LNCAP (cell line): Measurements from ENCODE around the gene CHD9.

Experiments
- TF ChIP-seq, protein P1 (sequence below): fragments of 450-650 bp; IDR thresholded peaks from 2 replicates; pipeline ENCODE4 v1.5.1; 2017; ENCODE audit warnings: mild to moderate bottlenecking

The CHD9 gene

GRCh38 chr16:53372992-53373871, 318.4 kb downstream of the CHD9 start:
- TF ChIP-seq, protein P1, sequence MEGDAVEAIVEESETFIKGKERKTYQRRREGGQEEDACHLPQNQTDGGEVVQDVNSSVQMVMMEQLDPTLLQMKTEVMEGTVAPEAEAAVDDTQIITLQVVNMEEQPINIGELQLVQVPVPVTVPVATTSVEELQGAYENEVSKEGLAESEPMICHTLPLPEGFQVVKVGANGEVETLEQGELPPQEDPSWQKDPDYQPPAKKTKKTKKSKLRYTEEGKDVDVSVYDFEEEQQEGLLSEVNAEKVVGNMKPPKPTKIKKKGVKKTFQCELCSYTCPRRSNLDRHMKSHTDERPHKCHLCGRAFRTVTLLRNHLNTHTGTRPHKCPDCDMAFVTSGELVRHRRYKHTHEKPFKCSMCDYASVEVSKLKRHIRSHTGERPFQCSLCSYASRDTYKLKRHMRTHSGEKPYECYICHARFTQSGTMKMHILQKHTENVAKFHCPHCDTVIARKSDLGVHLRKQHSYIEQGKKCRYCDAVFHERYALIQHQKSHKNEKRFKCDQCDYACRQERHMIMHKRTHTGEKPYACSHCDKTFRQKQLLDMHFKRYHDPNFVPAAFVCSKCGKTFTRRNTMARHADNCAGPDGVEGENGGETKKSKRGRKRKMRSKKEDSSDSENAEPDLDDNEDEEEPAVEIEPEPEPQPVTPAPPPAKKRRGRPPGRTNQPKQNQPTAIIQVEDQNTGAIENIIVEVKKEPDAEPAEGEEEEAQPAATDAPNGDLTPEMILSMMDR = no peak

GRCh38 chr16:53374800-53375199, 320.0 kb downstream of the CHD9 start:
- TF ChIP-seq, protein P1 = no peak

GRCh38 chr16:53378138-53378537, 323.3 kb downstream of the CHD9 start:
- TF ChIP-seq, protein P1 = no peak
